ENCODE measurements around the gene ENPP3.

The ENPP3 gene

GRCh38 chr6:131768964-131769363 is 131.9 kb downstream of the ENPP3 start:
- no peak for DNase-seq

GRCh38 chr6:131769385-131770141 is 132.5 kb downstream of the ENPP3 start:
- DNase-seq, result no peak

GRCh38 chr6:131770776-131771175 is 133.7 kb downstream of the ENPP3 start:
- DNase-seq, result no peak

- DNase-seq, result no peak
These were observed 136.3 kb downstream of the ENPP3 start for GRCh38 chr6:131773284-131773950.

- DNase-seq, result no peak
These were observed 138.8 kb downstream of the ENPP3 start for GRCh38 chr6:131775886-131776285.

- no peak for DNase-seq
These were observed 139.9 kb downstream of the ENPP3 start for GRCh38 chr6:131776985-131777384.

DNA sequence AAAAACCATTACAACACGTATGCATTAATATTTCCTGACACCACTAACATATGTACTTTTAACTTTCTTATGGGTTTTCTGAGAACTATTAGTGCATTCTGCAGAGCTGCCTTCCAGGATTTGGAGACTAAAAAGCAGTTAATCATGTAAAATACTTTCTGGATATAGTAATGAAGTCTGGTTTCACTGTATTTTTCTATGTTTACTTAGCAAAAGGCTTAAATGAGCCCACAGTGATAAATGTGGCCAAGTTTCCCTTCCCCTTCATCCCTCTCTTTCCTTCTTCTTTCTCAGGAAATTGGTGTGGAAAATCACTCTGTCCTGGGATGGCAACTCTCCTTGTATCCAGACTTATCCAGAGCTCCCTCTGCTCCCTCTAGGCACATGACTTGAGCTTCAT is 141.1 kb downstream of the ENPP3 start:
- no peak for DNase-seq

GRCh38 chr6:131779304-131779703 is 142.2 kb downstream of the ENPP3 start:
- DNase-seq, result no peak

GRCh38 chr6:131780600-131780999 is 143.5 kb downstream of the ENPP3 start:
- DNase-seq, result no peak

GRCh38 chr6:131781687-131782086 is 144.6 kb downstream of the ENPP3 start:
- no peak for DNase-seq

DNA sequence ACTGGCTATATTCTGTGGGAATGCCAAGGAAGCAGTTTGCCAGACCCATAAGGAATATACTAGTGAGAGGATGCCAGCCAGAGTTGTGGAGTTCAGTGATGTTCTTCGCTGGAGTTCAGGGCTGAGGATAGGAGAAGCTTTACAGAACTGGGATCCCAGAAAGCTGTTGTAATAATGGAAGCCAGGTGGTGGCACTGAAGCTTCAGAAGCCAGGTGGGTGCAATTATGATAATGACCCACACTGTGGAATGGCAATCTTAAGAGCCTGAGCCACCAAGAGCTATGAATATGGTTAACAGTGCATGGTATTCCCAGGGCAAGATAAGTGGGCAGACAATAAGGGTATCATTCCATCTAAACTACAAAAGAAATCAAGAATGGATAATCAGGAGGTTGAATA is 145.7 kb downstream of the ENPP3 start:
- no peak for DNase-seq

- no peak for DNase-seq
These were observed 147.5 kb downstream of the ENPP3 start for GRCh38 chr6:131784561-131784960.

DNA sequence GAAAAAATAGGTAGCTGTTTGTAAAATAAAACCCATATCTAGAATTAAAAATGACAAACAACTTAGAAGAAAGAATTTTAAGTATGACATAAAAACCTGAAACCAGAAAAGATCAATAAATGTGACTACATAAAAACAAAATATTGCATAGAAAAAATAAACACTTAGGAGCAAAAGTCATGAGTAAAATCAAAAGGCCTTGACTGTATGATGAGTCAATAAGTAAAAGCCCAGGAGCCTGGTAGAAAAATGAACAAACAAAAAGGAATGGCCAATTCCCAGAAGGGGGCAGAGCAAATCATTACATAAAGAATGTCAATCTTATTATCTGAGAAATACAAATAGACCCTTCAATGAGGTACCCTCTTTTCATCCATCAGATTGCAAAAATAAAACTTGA is 150.0 kb downstream of the ENPP3 start:
- no peak for DNase-seq

DNA sequence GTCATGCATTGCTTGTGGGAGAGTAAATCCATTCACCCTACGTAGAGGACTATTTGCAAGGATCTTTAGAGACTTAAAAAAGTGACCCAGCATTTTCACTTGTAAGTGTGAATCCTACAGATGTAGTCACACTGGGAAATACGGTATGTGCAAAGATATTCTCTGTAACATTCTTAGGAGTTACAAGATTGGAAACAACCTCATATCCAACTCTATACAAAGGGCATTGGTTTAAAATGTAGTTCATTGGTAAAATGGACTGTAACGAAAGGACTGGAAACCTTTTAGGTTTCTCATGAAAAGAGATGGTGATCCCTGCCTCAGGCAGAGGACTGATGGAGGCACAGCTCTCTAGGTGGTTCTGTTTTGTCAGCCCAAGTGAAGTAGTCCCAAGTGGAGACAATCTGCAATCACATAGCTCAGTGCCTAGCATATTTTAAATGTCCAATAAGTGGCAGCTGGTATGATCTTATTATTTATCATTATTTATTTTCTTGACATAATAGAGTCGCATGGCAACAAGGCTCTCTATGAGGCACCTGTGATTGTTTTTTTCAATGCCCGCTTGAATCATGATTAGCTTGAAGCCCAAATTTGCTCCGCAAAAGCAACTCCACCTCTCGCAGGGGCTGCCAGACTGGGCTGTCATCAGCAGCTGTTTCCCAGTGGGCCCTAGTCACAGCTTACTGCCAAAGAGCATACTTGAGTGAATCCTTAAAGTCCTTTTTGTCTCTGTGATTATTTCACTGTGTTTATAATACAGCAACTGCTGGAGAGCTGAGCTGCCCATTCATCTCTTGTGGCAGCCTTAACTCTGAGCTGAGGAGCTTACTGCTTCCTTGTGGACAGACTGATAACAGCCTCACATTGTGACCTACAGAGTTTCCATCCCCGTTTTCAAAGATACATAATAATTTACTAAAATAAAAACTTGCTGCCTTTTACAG is 150.9 kb downstream of the ENPP3 start:
- peak in 1 of 14 donors; percentile 8 for DNase-seq

DNA sequence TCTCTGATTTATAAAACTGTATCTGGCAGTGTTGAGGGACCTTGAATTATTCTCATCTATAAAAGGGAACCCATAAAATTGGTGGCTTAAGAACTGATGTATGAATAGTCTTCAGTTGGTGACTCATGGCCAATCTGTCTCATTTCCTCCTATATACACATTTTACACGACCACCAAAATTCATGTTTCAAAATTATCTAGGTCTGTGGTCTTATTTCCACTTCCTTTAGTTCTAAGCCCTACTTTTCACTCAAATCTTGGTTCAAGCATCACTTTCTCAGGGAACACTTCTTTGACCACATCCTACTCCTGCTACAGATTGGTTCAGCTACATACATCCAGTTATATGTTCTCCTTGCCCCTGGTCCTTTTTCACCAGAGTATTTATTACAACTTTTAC is 152.1 kb downstream of the ENPP3 start:
- DNase-seq, result no peak

DNA sequence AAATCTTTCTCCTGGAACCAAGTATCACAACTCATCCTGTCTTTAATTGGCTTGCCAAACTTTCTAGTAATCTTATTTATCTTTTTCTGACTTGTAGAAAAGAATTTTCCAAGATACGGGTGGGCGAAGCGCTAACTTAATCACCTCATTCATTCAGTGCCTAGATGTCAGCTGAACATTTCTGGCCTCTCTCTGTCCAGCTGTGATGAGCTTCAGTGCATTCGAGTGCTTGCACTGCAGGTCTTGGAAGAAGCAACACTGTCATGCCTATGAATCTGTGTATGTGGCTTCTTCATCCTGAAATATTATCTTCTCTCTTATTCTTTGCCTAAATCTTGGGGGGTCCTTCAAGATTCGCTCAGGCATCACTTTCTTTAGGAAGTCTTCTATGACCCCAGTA is 154.4 kb downstream of the ENPP3 start:
- no peak for DNase-seq

DNA sequence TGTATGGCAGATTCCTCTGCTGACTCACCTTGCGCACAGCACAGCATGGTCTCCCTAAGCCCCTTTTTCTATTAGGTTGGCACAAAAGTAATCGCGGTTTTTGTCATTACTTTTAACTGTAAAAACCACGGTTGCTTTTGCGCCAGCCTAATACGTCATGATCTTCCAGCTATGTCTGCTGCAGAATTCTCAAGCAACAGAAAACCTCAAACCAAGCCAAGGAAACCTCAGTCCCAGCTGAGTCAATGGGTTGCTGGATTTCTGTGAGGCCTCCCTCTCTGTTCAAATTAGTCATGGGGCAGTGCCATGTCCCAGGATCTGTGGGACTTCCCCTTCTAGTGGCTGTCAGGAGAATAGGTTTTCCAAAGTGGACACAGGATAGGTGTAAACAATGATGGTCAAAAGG is 155.0 kb downstream of the ENPP3 start:
- DNase-seq, result no peak

DNA sequence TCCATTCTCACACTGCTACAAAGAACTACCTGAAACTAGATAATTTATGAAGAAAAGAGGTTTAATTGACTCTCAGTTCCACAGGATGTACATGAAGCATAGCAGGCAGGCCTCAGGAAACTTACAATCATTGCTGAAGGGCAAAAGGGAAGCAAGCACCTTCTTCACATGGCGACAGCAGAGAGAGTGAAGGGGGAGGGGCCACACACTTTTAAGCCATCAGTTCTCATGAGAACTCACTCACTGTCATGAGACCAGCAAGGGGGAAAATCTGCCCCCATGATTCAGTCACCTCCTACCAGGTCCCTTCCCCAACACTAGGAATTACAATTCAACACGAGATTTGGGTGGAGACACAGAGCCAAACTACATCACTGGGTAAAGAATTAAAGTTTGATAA is 158.3 kb downstream of the ENPP3 start:
- no peak for DNase-seq
